H1 (cell line): ENCODE results near the gene DGKD. TPM values are rescaled to one million over a fixed set of nuclear protein-coding genes. Genes with fewer than 3 reads are reported as not detected.

Source experiments
- NRF1 ChIP-seq: IDR thresholded peaks from 2 replicates; pipeline ENCODE4 v1.6.1; 2011; ENCODE audit warnings: mild to moderate bottlenecking, low read depth, low read length, improper control_type of control experiment
- POLR2AphosphoS5 ChIP-seq: IDR thresholded peaks from 2 replicates; pipeline ENCODE4 v1.6.1; 2011; ENCODE audit warnings: low read depth, low read length
- polyA plus RNA-seq, 7 experiments: library from polyadenylated mRNA; depleted of rRNA in 3 of 7; stranded (reverse) in 5 of 7; unstranded in 2 of 7; fragments of >200 nt in 5 of 7; fragments of 200-250 nt in 2 of 7; gene quantifications; 1 replicate in 5 of 7; 2 replicates in 1 of 7; 4 replicates in 1 of 7; pipeline versions ENCODE4 v1.2.1 to v1.2.3, GENCODE V29; 2011 to 2013; ENCODE audit warnings: missing spikeins in 2 of 7, mixed read lengths in 2 of 7
- total RNA-seq: library from RNA; stranded (reverse); fragmentation: NEBNext Ultra II Directional; extraction: Animal tissue kit (Norgen Biotek cat#: 25700); gene quantifications from 2 replicates; pipeline ENCODE4 v1.2.1, GENCODE V29; 2021

The DGKD gene
- total and polyA plus RNA-seq, 2 of the 8 experiments (the other 6 are each of a cell fraction or from before 2014, with no cell fraction given): 7.7 to 30.9 TPM

- TF ChIP-seq POLR2AphosphoS5: no peak
- TF ChIP-seq NRF1: no peak
These were observed 65.5 kb downstream of the DGKD start (continued) for GRCh38 chr2:233419602-233420391.
